GM11168 (cell line): ENCODE results near the gene OSGEP.
"Not testable (repeated sequence)": the region's sequence is repeated elsewhere in the genome, so short reads cannot be mapped to it uniquely, and the experiment has no call there.

Experiments used
- in situ Hi-C: fragments of 300-500 bp; cut with MboI; formaldehyde crosslinking; loops from one replicate; pipeline ENCODE4 v1.12.0; 2022; ENCODE audit warnings: low sequenced_read_pairs; ENCODE audit not compliant: unreplicated experiment

OSGEP gene

GRCh38 chr14:20470603-20470901 lies 15.9 kb upstream of the OSGEP start:
- in situ Hi-C loops = no loop called here

- in situ Hi-C loops = no loop called here
Observed at GRCh38 chr14:20469890-20470602, 15.4 kb upstream of the OSGEP start.

- in situ Hi-C loops = no loop called here
Observed at GRCh38 chr14:20469242-20469889, 14.8 kb upstream of the OSGEP start, which contains the start of gene PNP. Gene PNP, plus strand, starts transcription at chr14:20469406. Its CDS starts 119 bp downstream, at chr14:20469525.

- in situ Hi-C loops = no loop called here
Observed at GRCh38 chr14:20468764-20469241, 14.2 kb upstream of the OSGEP start.

GRCh38 chr14:20461225-20462141 lies 6.9 kb upstream of the OSGEP start, which contains the start of gene PIP4P1:
Gene PIP4P1, minus strand, starts transcription at chr14:20461434. Its CDS starts 109 bp downstream, at chr14:20461325.
- in situ Hi-C loops = no loop called here

- in situ Hi-C loops = no loop called here
Observed at GRCh38 chr14:20460458-20461224, 6.0 kb upstream of the OSGEP start.

- in situ Hi-C loops = no loop called here
Observed at GRCh38 chr14:20458031-20458789, 3.6 kb upstream of the OSGEP start.

- in situ Hi-C loops = no loop called here
Observed at GRCh38 chr14:20456971-20457370, 2.4 kb upstream of the OSGEP start.

GRCh38 chr14:20455355-20456300 lies 1.0 kb upstream of the OSGEP start:
- in situ Hi-C loops = no loop called here

GRCh38 chr14:20452831-20453230 lies 1.8 kb downstream of the OSGEP start:
- in situ Hi-C loops = not testable (repeated sequence)

- in situ Hi-C loops = no loop called here
Observed at GRCh38 chr14:20446889-20447288, 7.7 kb downstream of the OSGEP start.

GRCh38 chr14:20443650-20444049 lies 11.0 kb downstream of the OSGEP start:
- in situ Hi-C loops = not testable (repeated sequence)

GRCh38 chr14:20441461-20441860 lies 13.2 kb downstream of the OSGEP start:
- in situ Hi-C loops = no loop called here

GRCh38 chr14:20440882-20441281 lies 13.7 kb downstream of the OSGEP start:
- in situ Hi-C loops = no loop called here

- in situ Hi-C loops = no loop called here
Observed at GRCh38 chr14:20440465-20440864, 14.1 kb downstream of the OSGEP start.

GRCh38 chr14:20438664-20439063 lies 15.9 kb downstream of the OSGEP start:
- in situ Hi-C loops = no loop called here

GRCh38 chr14:20436363-20436755 lies 18.3 kb downstream of the OSGEP start:
- in situ Hi-C loops = no loop called here
